ENCODE data around the gene PLCH2. TPM values are rescaled to one million over a fixed set of nuclear protein-coding genes. Genes with fewer than 3 reads are reported as not detected.

The PLCH2 gene
- total RNA-seq, 1 donor from 2014 or later, result 0.47 TPM

- DNase-seq (ENCODE audit: extremely low read depth, low read depth, low spot score), result no peak
Measured at GRCh38 chr1:2474104-2474844, 1.8 kb upstream of the PLCH2 start.

DNA sequence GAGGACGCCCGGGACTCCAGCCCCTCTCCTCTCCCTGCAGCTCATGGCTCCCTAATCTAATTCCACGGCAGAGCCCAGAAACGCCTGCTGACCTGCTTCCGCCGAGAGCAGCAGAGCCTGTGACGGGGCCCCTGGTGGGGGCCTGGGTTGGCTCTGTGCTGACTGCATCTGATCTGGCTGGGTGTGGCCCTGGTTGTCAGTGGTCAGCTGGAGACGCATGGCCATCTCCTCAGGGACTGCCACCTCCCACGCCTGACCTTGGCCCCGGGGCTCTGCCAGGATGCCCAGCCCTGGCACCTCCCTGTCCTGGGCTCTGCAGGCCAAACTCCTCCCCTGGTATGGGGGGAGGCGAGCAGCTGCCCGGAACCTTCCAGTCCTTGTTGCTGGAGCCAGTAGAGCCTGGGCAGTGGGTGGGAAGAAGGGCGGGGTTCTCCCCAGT, 1.1 kb upstream of the PLCH2 start:
- no peak for DNase-seq (ENCODE audit: extremely low read depth, low read depth, low spot score)

DNA sequence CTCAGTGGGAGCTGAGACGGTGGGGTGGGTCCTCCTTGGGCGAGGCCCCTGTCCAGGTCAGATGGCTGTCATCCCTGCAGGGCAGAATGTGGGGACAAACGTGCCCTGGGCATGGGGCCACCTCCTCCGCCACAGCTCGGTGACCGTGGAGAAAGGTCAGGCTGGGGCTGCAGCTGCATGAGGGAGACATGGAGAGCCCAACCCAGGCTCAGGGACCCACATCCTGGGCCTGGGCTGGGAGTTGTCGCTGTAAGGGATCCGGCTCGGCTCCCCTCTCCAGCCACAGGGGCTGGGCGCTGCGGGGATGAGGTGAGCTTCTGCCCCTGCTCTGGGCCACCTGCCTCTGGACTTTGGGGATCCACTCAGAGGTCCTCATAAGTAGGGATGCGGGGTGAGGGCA, 518 bp upstream of the PLCH2 start:
- DNase-seq (ENCODE audit: extremely low read depth, low read depth, low spot score), result no peak

GRCh38 chr1:2477309-2477708, 1.2 kb downstream of the PLCH2 start:
- DNase-seq (ENCODE audit: extremely low read depth, low read depth, low spot score), result no peak

DNA sequence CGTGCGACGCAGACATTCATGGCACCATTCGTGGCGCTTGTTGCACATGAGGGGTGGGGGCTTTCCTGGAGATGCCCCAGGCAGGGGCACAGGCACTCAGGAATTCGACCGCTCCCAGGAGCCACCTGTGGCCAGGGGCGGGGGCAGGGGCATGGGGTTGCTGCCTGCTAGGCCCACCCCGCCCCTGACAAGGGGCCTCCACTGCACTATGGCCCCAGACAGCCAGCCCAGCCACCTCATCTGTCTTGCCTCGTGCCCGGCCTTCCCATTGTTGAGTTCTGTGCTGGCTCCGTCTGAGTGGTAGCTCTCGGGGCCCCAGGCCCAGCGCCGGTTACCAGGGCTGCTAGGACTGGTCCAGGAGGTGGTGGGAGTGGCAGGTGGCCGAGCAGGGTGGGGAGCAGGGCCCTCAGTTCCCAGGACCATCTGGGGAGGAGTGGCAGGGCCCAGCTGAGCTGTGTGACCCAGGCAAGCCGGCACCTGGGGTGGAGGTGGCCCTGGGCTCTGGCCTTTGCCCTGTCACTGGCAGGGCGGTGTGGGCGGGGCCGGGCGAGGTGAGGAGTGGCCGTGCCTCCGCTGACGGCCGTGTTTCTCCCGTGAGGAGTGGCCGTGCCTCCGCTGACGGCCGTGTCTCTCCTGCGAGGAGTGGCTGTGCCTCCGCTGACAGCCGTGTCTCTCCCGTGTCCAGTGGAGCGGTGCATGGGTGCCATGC, 1.9 kb downstream of the PLCH2 start:
- no peak for DNase-seq (ENCODE audit: extremely low read depth, low read depth, low spot score)

GRCh38 chr1:2479186-2479585, 3.1 kb downstream of the PLCH2 start:
- no peak for DNase-seq (ENCODE audit: extremely low read depth, low read depth, low spot score)

DNA sequence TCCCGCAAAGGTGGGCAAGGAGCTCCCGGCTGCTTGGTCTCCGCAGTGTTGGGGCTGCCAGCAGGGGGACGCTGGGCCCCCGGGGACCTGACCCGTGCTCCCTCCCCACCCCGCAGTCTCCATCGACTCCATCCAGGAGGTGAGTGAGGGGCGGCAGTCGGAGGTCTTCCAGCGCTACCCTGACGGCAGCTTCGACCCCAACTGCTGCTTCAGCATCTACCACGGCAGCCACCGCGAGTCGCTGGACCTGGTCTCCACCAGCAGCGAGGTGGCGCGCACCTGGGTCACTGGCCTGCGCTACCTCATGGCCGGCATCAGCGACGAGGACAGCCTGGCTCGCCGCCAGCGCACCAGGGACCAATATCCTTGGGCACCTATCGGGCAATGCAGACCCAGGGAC, 3.5 kb downstream of the PLCH2 start:
- DNase-seq (ENCODE audit: extremely low read depth, low read depth, low spot score), result no peak

- DNase-seq (ENCODE audit: extremely low read depth, low read depth, low spot score), result no peak
Measured at GRCh38 chr1:2480236-2480985, 4.3 kb downstream of the PLCH2 start.

- DNase-seq (ENCODE audit: extremely low read depth, low read depth, low spot score), result no peak
Measured at GRCh38 chr1:2480986-2481364, 4.9 kb downstream of the PLCH2 start.

DNA sequence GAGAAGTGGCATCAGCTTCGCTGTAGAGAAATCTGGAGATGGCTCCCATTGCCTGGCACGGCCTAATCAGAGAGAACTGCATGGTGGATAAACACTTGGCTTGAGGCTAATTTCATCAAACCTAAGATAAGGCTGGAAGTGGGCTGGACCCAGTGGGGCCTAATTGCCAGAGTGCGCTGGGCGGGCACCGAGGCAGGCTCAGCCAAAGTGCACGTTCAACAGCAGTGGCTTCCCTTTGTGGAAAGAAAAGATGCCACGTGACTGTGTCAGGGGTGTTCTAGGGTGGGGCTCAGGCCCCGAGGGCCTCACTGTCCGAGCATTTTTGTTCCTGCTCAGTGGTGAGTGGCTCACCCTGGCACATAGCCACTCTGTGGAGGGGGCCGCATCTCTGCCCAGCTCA, 5.8 kb downstream of the PLCH2 start:
- no peak for DNase-seq (ENCODE audit: extremely low read depth, low read depth, low spot score)

- DNase-seq (ENCODE audit: extremely low read depth, low read depth, low spot score), result no peak
Measured at GRCh38 chr1:2482588-2482987, 6.5 kb downstream of the PLCH2 start.

- no peak for DNase-seq (ENCODE audit: extremely low read depth, low read depth, low spot score)
Measured at GRCh38 chr1:2483026-2483425, 6.9 kb downstream of the PLCH2 start.

DNA sequence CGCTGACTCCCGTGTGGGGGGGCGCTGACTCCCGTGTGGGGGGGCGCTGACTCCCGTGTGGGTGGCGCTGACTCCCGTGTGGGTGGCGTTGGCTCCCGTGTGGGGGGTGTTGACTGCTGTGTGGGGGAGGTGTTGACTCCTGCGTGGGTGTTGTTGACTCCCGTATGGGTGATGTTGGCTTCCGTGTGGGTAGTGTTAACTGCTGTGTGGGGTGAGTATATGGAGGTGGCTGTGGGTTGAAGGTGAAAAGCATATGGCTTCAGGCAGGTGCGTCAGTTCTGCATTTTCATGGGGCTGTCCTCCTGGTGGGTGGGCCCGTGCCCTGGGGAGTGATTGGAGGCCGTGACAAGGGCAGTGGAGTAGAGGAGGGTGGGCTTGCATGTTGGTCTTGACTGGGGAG, 7.9 kb downstream of the PLCH2 start:
- DNase-seq (ENCODE audit: extremely low read depth, low read depth, low spot score), result no peak

DNA sequence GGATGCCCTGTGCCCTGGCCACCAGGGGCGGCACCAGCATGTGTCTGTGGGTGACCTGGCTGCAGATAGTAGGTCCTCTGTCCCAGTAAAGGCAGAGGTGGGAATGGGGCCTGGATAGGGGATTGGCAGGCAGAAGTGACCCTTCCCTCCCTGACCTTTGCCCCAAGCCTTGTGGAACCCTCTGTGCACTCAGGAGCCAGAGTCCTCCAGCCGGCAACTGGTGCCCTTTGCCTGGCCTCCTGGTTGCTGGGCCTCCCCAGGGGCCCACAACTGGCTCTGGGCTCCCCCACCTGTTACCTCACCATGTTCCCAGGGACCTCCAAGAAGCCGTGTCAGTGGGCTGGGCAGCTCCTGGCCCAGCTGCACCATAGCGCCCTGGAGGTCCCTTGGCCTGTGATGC, 10.0 kb downstream of the PLCH2 start:
- DNase-seq (ENCODE audit: extremely low read depth, low read depth, low spot score), result no peak

DNA sequence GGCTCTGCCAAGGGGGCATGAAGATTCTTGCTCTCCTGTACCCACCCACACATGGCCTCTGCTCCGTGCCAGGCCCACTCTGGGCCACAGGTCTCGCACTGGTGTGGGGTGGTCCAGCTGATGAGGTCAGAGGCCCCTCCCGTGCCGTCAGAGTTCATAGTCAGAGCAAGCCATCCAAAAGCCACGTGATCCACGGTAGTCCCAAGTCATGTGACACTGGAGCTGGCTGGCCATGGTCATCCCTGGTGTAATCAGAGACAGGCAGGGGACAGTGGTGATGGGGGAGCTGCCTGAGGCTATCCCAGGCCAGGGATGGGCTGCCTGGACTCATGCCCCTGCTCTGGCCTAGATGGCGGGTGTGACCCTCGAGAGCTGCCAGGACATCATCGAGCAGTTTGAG, 10.5 kb downstream of the PLCH2 start:
- DNase-seq (ENCODE audit: extremely low read depth, low read depth, low spot score), result no peak

- no peak for DNase-seq (ENCODE audit: extremely low read depth, low read depth, low spot score)
Measured at GRCh38 chr1:2488688-2489087, 12.6 kb downstream of the PLCH2 start.

- no peak for DNase-seq (ENCODE audit: extremely low read depth, low read depth, low spot score)
Measured at GRCh38 chr1:2489615-2490014, 13.5 kb downstream of the PLCH2 start.

- DNase-seq (ENCODE audit: extremely low read depth, low read depth, low spot score), result no peak
Measured at GRCh38 chr1:2492091-2492490, 16.0 kb downstream of the PLCH2 start.

DNA sequence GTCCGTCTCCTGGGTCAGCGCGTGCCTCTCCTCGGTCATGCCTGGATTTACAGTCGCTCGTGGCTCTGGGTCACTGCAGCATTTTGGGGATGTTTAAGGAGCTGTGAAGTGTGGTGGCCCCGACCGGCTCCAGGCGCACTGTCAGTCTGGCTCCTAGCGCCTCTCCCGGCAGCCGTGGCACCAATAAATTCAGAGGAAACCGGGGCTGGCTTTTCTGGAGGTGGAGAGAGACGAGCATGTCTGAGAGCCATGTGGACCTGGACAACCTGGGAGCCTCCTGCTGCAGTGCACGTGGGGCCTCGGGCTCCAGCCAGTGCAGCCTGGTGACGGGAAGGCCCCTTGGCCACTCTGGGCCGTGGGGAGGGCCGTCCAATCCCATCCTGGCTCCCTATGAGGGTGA, 17.1 kb downstream of the PLCH2 start:
- no peak for DNase-seq (ENCODE audit: extremely low read depth, low read depth, low spot score)

- DNase-seq (ENCODE audit: extremely low read depth, low read depth, low spot score), result no peak
Measured at GRCh38 chr1:2493691-2494322, 17.7 kb downstream of the PLCH2 start.

DNA sequence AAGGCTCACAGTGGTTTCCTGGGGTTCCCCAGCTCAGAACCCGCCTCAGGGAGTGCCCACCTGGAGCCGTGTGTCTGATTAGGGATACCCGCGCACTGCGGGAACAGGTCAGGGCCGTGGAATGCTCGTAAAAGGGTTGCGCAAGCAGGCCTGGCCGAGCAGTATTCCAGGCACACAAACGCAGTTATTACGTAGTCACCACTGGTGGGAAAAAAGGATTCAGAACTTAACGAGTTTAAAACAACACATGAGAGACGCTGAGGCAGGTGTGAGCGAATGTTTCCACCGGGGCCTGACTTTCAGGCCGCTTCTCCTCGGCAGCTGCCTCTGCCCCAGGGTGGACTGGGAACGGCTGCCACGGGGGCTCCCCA, 18.2 kb downstream of the PLCH2 start:
- no peak for DNase-seq (ENCODE audit: extremely low read depth, low read depth, low spot score)

All from glomerular endothelial cell (primary cell).